Osteoblast (primary cell): Measurements from ENCODE around the gene SERTM2. TPM values are rescaled to one million over a fixed set of nuclear protein-coding genes. Genes with fewer than 3 reads are reported as not detected.

ENCODE experiments used
- DNase-seq: peaks from one replicate; pipeline ENCODE4 v3.0.0; 2011; ENCODE audit warnings: low spot score, mixed read lengths; ENCODE audit not compliant: insufficient read length; ENCODE audit errors: missing footprints
- H2AFZ ChIP-seq: 2 replicates; pipeline ENCODE4 v1.6.0; 2011; ENCODE audit warnings: mild to moderate bottlenecking, low read length
- H3K27ac ChIP-seq: 2 replicates; pipeline ENCODE4 v1.5.1; 2011; ENCODE audit warnings: mild to moderate bottlenecking, low read depth, low read length, moderate library complexity
- H3K27me3 ChIP-seq: 2 replicates; pipeline ENCODE4 v1.6.0; 2012; ENCODE audit warnings: mild to moderate bottlenecking, control low read depth, inconsistent platforms, low read length, moderate library complexity; ENCODE audit not compliant: insufficient read depth
- H3K36me3 ChIP-seq: 2 replicates; pipeline ENCODE4 v1.5.1; 2011; ENCODE audit warnings: mild to moderate bottlenecking, low read length, control low read depth, moderate library complexity; ENCODE audit not compliant: insufficient read depth
- H3K4me1 ChIP-seq: 2 replicates; pipeline ENCODE4 v1.5.1; 2011; ENCODE audit warnings: mild to moderate bottlenecking, low read length, control low read depth, moderate library complexity; ENCODE audit not compliant: insufficient read depth
- H3K4me2 ChIP-seq: 2 replicates; pipeline ENCODE4 v1.6.0; 2011; ENCODE audit warnings: mild to moderate bottlenecking, low read length; ENCODE audit not compliant: insufficient read depth
- H3K4me3 ChIP-seq: fragments of 200-600 bp; sonication (generic); 3 replicates; pipeline ENCODE4 v1.5.1; 2012; ENCODE audit warnings: mild to moderate bottlenecking, low read length, inconsistent platforms; ENCODE audit not compliant: insufficient read depth
- H3K79me2 ChIP-seq: 2 replicates; pipeline ENCODE4 v1.6.0; 2012; ENCODE audit warnings: mild to moderate bottlenecking, low read length, control low read depth, inconsistent platforms; ENCODE audit not compliant: insufficient read depth
- H3K9me3 ChIP-seq: 2 replicates; pipeline ENCODE4 v1.5.1; 2011; ENCODE audit warnings: low read depth, low read length, control low read depth
- H4K20me1 ChIP-seq: 2 replicates; pipeline ENCODE4 v1.6.0; 2012; ENCODE audit warnings: mild to moderate bottlenecking, low read length, control low read depth; ENCODE audit not compliant: insufficient read depth
- total RNA-seq: library from RNA; depleted of rRNA; stranded (reverse); fragments of >200 nt; gene quantifications from 2 replicates; pipeline ENCODE4 v1.2.3, GENCODE V29; 2012
- TF ChIP-seq, protein P1 (sequence below): IDR thresholded peaks from 2 replicates; pipeline ENCODE4 v1.5.1; 2011; ENCODE audit warnings: mild to moderate bottlenecking, low read depth, low read length, moderate library complexity; ENCODE audit errors: extremely low read depth

SERTM2 gene
- total RNA-seq, 1 donor, result not detected

GRCh38 chrX:111561851-111562250 lies 50.4 kb downstream of the SERTM2 start:
- H3K4me2 ChIP-seq, result no peak overlapping the region
- DNase-seq, result no peak
- no peaks in the 10 kb centered on the region for H3K36me3 ChIP-seq
- TF ChIP-seq, protein P1, sequence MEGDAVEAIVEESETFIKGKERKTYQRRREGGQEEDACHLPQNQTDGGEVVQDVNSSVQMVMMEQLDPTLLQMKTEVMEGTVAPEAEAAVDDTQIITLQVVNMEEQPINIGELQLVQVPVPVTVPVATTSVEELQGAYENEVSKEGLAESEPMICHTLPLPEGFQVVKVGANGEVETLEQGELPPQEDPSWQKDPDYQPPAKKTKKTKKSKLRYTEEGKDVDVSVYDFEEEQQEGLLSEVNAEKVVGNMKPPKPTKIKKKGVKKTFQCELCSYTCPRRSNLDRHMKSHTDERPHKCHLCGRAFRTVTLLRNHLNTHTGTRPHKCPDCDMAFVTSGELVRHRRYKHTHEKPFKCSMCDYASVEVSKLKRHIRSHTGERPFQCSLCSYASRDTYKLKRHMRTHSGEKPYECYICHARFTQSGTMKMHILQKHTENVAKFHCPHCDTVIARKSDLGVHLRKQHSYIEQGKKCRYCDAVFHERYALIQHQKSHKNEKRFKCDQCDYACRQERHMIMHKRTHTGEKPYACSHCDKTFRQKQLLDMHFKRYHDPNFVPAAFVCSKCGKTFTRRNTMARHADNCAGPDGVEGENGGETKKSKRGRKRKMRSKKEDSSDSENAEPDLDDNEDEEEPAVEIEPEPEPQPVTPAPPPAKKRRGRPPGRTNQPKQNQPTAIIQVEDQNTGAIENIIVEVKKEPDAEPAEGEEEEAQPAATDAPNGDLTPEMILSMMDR, result no peak
- no peaks in the 10 kb centered on the region for H3K79me2 ChIP-seq
- H3K27ac ChIP-seq, result no peak overlapping the region
- H4K20me1 ChIP-seq, result no peaks in the 10 kb centered on the region
- H2AFZ ChIP-seq, result no peak overlapping the region
- no peaks in the 10 kb centered on the region for H3K4me1 ChIP-seq
- H3K27me3 ChIP-seq, result peaks cover 6% of the 10 kb centered on the region
- H3K4me3 ChIP-seq, result no peak overlapping the region
- no peaks in the 10 kb centered on the region for H3K9me3 ChIP-seq

- Histone ChIP-seq H2AFZ (no peak overlapping the region), H3K27ac (no peak overlapping the region), H4K20me1 (no peaks in the 10 kb centered on the region), H3K4me3 (no peak overlapping the region), H3K4me2 (no peak overlapping the region), H3K4me1 (no peaks in the 10 kb centered on the region), H3K9me3 (no peaks in the 10 kb centered on the region), H3K36me3 (no peaks in the 10 kb centered on the region), H3K27me3 (peaks cover 6% of the 10 kb centered on the region), H3K79me2 (no peaks in the 10 kb centered on the region)
- TF ChIP-seq, protein P1, result no peak
- no peak for DNase-seq
Observed at GRCh38 chrX:111567542-111568255, 56.3 kb downstream of the SERTM2 start.

GRCh38 chrX:111568354-111568753 lies 56.9 kb downstream of the SERTM2 start:
- H3K4me1 ChIP-seq, result no peaks in the 10 kb centered on the region
- peak; percentile 32 for DNase-seq
- H4K20me1 ChIP-seq, result no peaks in the 10 kb centered on the region
- H3K79me2 ChIP-seq, result no peaks in the 10 kb centered on the region
- H3K9me3 ChIP-seq, result no peaks in the 10 kb centered on the region
- H3K4me2 ChIP-seq, result no peak overlapping the region
- TF ChIP-seq, protein P1, result peak; percentile 42
- no peak overlapping the region for H3K27ac ChIP-seq
- no peak overlapping the region for H3K4me3 ChIP-seq
- no peak overlapping the region for H2AFZ ChIP-seq
- no peaks in the 10 kb centered on the region for H3K36me3 ChIP-seq
- peaks cover 6% of the 10 kb centered on the region for H3K27me3 ChIP-seq

DNA sequence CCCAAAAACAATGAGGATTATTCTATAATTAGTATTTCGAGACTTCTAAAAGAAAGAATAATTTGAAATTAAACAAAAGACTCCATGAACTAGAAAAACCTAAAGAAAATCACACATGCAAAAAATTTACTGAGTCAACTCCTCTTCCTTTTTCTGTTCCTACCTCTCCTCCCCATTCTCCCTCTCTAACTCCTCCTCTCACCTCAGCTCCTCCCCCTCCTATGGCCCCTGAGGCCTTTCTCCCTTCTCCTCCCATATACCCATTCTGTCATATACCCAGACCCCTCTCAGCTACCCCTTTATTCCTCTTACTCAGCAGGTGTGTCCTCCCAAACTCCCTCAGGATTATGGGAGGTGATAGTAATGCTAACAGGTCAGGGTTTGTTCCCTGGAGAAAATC lies 57.4 kb downstream of the SERTM2 start:
- Histone ChIP-seq H3K9me3 (no peaks in the 10 kb centered on the region), H2AFZ (no peak overlapping the region), H3K79me2 (no peaks in the 10 kb centered on the region), H3K4me1 (no peaks in the 10 kb centered on the region), H3K27me3 (peaks cover 6% of the 10 kb centered on the region), H3K36me3 (no peaks in the 10 kb centered on the region), H4K20me1 (no peaks in the 10 kb centered on the region), H3K4me2 (no peak overlapping the region), H3K27ac (no peak overlapping the region), H3K4me3 (no peak overlapping the region)
- no peak for DNase-seq
- TF ChIP-seq, protein P1, result no peak

Other genes starting within 250 kb of the SERTM2 start
- not detected in 2 replicates for gene CAPN6, start 241.2 kb upstream of the SERTM2 start, total RNA-seq
- gene DCX, start 99.5 kb upstream of the SERTM2 start, total RNA-seq, result not detected in 2 replicates
- 51.4 and 61.9 TPM in 2 replicates for gene ALG13, start 169.5 kb downstream of the SERTM2 start, total RNA-seq